ENCODE results near the gene RHOF. TPM values are rescaled to one million over a fixed set of nuclear protein-coding genes. Genes with fewer than 3 reads are reported as not detected.

The RHOF gene
- total RNA-seq, 1 experiment from 2014 or later: 1.6 TPM

Other genes starting within 250 kb of the RHOF start
- 15.2 and 22.0 TPM in 2 replicates for gene KDM2B, start 212.7 kb downstream of the RHOF start, total RNA-seq (2014; rRNA removed; shearing (Covaris generic))
- 5.3 and 11.7 TPM in 2 replicates for gene ORAI1, start 167.2 kb downstream of the RHOF start, total RNA-seq (2014; rRNA removed; shearing (Covaris generic))
- gene MORN3, start 124.0 kb downstream of the RHOF start, total RNA-seq (2014; rRNA removed; shearing (Covaris generic)): 0.72 TPM in 1 of 2 replicates, not detected in the other
- gene TMEM120B, start 80.9 kb downstream of the RHOF start, total RNA-seq (2014; rRNA removed; shearing (Covaris generic)): 6.5 and 14.0 TPM in 2 replicates
- 1.3 and 1.7 TPM in 2 replicates for gene SETD1B, start 10.3 kb upstream of the RHOF start, total RNA-seq (2014; rRNA removed; shearing (Covaris generic))
- 0.11 TPM in 1 of 2 replicates, not detected in the other for gene HPD, start 65.2 kb upstream of the RHOF start, total RNA-seq (2014; rRNA removed; shearing (Covaris generic))
- 63.4 and 150 TPM in 2 replicates for gene PSMD9, start 95.1 kb upstream of the RHOF start, total RNA-seq (2014; rRNA removed; shearing (Covaris generic))
- gene CFAP251, start 124.9 kb upstream of the RHOF start, total RNA-seq (2014; rRNA removed; shearing (Covaris generic)): 10.2 and 13.8 TPM in 2 replicates
- gene BCL7A, start 228.2 kb upstream of the RHOF start, total RNA-seq (2014; rRNA removed; shearing (Covaris generic)): 1.5 and 6.4 TPM in 2 replicates